Measurements from ENCODE around the gene C1orf141.

The C1orf141 gene

DNA sequence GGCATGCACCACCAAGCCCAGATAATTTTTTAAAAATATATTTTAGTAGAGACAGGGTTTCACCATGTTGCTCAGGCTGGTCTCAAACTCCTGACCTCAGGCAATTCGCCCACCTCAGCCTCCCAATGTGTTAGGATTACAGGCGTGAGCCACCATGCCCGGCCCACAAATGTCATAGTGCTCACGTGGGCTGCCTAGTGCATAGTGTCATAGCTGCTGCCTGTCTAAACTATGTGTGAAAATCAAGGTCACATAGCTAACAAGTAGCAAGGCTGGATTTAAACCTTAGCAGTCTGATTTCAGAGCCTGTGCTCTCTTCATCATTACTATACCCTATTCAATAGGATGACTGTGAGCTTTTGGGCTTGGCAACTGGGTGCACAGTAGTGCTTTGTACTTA, 10.3 kb downstream of the C1orf141 start:
- H3K4me3 ChIP-seq (ENCODE audit: extremely low read depth, insufficient read depth, low read length, poor library complexity, severe bottlenecking) = no peak overlapping the region
- WGBS, 2 experiments (ENCODE audit: insufficient coverage in 2 of 2) = 81 to 95% methylated on average over 4 of the region's 4 CpGs
- H3K36me3 ChIP-seq (ENCODE audit: control insufficient read depth, insufficient read depth, low read length) = no peaks in the 10 kb centered on the region
- H3K27ac ChIP-seq (ENCODE audit: low read depth, low read length, severe bottlenecking) = no peak overlapping the region
- H3K4me1 ChIP-seq (ENCODE audit: control insufficient read depth, insufficient read depth, low read length, poor library complexity, severe bottlenecking) = no peaks in the 10 kb centered on the region
- H3K9me3 ChIP-seq (ENCODE audit: control insufficient read depth, low read length) = peaks cover 4% of the 10 kb centered on the region

DNA sequence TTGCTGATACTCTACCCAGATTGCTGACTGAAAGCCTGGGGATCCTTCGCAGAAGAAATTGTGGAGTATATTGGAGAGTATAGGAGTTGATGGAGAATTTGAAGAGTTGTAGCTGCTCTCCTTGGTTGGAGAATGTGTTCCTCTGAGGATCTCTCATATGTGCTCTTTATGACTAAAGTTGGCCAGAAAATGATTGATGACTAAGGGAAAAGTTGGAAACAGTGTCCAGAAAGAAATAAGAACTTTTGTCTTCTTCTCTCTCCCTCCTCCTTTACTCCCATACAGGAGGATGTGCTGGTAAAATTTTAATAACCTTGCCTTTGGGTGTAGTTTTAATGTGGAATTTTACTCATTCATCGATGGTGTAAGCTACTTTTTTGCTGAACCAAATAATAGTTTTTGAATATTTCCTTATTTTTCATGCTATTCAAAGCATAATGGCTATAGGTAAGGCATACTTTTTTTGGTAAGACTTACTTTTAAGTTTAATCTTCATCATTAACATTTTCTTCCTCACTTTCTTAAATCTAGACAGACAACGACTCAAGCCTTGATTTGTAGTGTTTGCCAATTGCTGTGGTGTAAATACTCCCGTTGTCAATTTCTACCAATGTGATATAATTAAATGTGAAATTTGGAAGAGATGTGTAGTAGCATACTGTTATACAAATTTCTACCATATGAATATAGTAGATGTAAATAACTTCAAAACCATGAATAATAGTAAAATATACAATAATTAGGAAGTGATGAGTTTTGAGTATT, 13.7 kb downstream of the C1orf141 start:
- no peak overlapping the region for H3K4me3 ChIP-seq (ENCODE audit: extremely low read depth, insufficient read depth, low read length, poor library complexity, severe bottlenecking)
- no peaks in the 10 kb centered on the region for H3K36me3 ChIP-seq (ENCODE audit: control insufficient read depth, insufficient read depth, low read length)
- H3K27ac ChIP-seq (ENCODE audit: low read depth, low read length, severe bottlenecking) = no peak overlapping the region
- peaks cover 4% of the 10 kb centered on the region for H3K9me3 ChIP-seq (ENCODE audit: control insufficient read depth, low read length)
- H3K4me1 ChIP-seq (ENCODE audit: control insufficient read depth, insufficient read depth, low read length, poor library complexity, severe bottlenecking) = peaks cover 11% of the 10 kb centered on the region
- WGBS, 2 experiments (ENCODE audit: insufficient coverage in 2 of 2) = 100% methylated on average over 1 of the region's 4 CpGs

DNA sequence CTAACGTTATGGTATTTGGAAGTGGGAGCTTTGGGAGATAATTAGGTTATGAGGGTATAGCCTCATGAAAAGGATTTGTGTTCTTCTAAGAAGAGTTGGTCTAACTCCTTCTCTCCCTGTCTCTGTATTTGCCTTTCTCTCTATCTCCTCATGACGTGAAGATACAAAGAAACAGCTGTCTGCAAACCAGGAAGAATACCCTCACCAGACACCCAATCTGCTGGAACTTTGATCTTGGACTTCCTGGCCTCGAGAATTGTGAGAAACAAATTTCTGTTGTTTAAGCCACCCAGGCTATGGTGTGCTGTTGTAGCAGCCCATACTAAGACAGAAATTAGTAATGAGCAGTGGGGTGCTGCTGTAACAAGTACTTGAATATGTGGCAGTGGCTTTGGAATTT, 16.1 kb downstream of the C1orf141 start:
- Histone ChIP-seq H3K4me3 (ENCODE audit: extremely low read depth, insufficient read depth, low read length, poor library complexity, severe bottlenecking) (no peak overlapping the region), H3K4me1 (ENCODE audit: control insufficient read depth, insufficient read depth, low read length, poor library complexity, severe bottlenecking) (peaks cover 11% of the 10 kb centered on the region), H3K9me3 (ENCODE audit: control insufficient read depth, low read length) (peaks cover 4% of the 10 kb centered on the region), H3K36me3 (ENCODE audit: control insufficient read depth, insufficient read depth, low read length) (no peaks in the 10 kb centered on the region), H3K27ac (ENCODE audit: low read depth, low read length, severe bottlenecking) (no peak overlapping the region)
- 90% methylated on average over 2 of the region's 3 CpGs; no CpG with 5 or more reads in 1 of the 2 experiments for WGBS, 2 experiments (ENCODE audit: insufficient coverage in 2 of 2)

DNA sequence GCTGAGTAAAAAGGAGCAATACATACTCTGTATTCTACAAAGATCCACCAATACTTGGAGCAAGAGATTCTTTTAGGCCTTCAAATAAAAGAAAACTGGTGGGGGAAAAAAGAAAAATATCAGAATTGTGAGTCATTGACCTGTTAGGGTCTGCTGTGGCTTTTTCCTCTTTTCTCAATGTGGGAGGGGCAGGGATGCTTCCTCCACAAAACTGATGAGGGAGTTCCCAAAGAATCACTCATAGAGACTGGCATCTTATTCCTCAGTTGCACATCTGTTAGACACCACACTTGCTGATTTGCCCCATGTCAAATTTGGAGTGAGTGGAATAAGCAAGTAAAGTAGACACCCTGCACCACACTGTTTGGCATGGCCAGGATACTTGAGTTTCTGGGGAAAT, 16.6 kb downstream of the C1orf141 start:
- Histone ChIP-seq H3K9me3 (ENCODE audit: control insufficient read depth, low read length) (peaks cover 4% of the 10 kb centered on the region), H3K36me3 (ENCODE audit: control insufficient read depth, insufficient read depth, low read length) (no peaks in the 10 kb centered on the region), H3K27ac (ENCODE audit: low read depth, low read length, severe bottlenecking) (no peak overlapping the region), H3K4me1 (ENCODE audit: control insufficient read depth, insufficient read depth, low read length, poor library complexity, severe bottlenecking) (peaks cover 11% of the 10 kb centered on the region), H3K4me3 (ENCODE audit: extremely low read depth, insufficient read depth, low read length, poor library complexity, severe bottlenecking) (no peak overlapping the region)

DNA sequence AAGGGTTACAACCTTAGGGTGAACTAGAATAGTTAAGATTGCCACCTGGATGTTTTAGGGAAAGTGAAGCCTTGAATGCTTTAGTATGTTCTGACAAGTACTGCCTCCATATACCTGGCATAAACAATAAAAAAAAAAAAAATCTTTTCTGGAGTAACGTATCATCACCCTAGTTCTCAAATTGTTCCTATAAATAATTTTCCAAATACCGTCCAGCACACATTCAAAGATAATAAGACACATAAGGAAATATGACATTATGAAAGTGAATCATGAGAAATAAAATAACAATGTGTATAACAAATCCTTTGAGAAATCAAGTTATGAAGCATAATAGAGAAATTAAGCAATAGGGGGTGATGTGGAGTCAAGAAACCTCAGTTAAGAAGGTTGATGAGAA, 20.6 kb downstream of the C1orf141 start:
- Histone ChIP-seq H3K4me1 (ENCODE audit: control insufficient read depth, insufficient read depth, low read length, poor library complexity, severe bottlenecking) (peaks cover 11% of the 10 kb centered on the region), H3K9me3 (ENCODE audit: control insufficient read depth, low read length) (no peaks in the 10 kb centered on the region), H3K4me3 (ENCODE audit: extremely low read depth, insufficient read depth, low read length, poor library complexity, severe bottlenecking) (no peak overlapping the region), H3K27ac (ENCODE audit: low read depth, low read length, severe bottlenecking) (no peak overlapping the region), H3K36me3 (ENCODE audit: control insufficient read depth, insufficient read depth, low read length) (no peaks in the 10 kb centered on the region)
- WGBS, 2 experiments (ENCODE audit: insufficient coverage in 2 of 2) = no CpG with 5 or more reads among the region's 2 CpGs

DNA sequence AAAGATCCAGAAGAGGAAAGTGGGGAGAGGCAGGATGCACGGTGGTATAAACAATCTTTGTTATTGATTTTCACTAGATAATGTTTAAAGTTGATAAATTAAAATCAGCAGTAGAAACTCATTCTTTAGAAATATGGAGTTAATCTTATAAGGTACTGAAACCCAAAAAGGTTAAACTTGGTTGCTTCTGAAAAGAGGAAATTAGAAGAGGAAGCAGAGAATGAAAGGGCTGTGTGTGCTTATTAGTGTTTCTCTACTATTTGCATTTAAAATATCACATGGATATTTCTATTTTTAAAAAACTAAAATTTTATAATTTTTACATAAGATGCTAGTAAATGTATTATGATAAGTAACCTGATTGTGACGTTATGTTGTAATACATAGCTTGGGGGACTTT, 24.4 kb downstream of the C1orf141 start:
- H3K4me1 ChIP-seq (ENCODE audit: control insufficient read depth, insufficient read depth, low read length, poor library complexity, severe bottlenecking) = no peaks in the 10 kb centered on the region
- WGBS, 2 experiments (ENCODE audit: insufficient coverage in 2 of 2) = no CpG with 5 or more reads among the region's 2 CpGs
- no peak overlapping the region for H3K27ac ChIP-seq (ENCODE audit: low read depth, low read length, severe bottlenecking)
- no peak overlapping the region for H3K4me3 ChIP-seq (ENCODE audit: extremely low read depth, insufficient read depth, low read length, poor library complexity, severe bottlenecking)
- H3K9me3 ChIP-seq (ENCODE audit: control insufficient read depth, low read length) = no peaks in the 10 kb centered on the region
- no peaks in the 10 kb centered on the region for H3K36me3 ChIP-seq (ENCODE audit: control insufficient read depth, insufficient read depth, low read length)

DNA sequence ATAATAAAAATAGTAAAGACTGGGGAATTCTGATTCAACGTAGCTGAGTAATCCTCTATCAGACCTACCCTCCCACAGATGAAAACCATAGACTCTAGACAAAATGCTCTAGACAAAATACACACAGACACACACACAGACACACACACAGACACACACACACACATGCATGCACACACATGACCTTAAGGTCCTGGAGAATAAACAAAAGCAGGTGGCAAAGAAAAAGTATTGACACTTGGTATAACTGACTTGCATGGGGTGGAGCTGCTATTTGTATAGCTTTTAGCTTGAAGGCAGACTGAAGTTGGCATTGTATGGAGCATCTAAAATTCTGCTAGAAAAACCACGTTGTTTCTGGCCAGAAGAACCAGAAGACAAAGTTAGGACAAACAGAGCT, 29.3 kb downstream of the C1orf141 start:
- no peaks in the 10 kb centered on the region for H3K4me1 ChIP-seq (ENCODE audit: control insufficient read depth, insufficient read depth, low read length, poor library complexity, severe bottlenecking)
- no peak overlapping the region for H3K4me3 ChIP-seq (ENCODE audit: extremely low read depth, insufficient read depth, low read length, poor library complexity, severe bottlenecking)
- 89 to 100% methylated on average over 1 of the region's 2 CpGs for WGBS, 2 experiments (ENCODE audit: insufficient coverage in 2 of 2)
- no peak overlapping the region for H3K27ac ChIP-seq (ENCODE audit: low read depth, low read length, severe bottlenecking)
- no peaks in the 10 kb centered on the region for H3K9me3 ChIP-seq (ENCODE audit: control insufficient read depth, low read length)
- no peaks in the 10 kb centered on the region for H3K36me3 ChIP-seq (ENCODE audit: control insufficient read depth, insufficient read depth, low read length)

DNA sequence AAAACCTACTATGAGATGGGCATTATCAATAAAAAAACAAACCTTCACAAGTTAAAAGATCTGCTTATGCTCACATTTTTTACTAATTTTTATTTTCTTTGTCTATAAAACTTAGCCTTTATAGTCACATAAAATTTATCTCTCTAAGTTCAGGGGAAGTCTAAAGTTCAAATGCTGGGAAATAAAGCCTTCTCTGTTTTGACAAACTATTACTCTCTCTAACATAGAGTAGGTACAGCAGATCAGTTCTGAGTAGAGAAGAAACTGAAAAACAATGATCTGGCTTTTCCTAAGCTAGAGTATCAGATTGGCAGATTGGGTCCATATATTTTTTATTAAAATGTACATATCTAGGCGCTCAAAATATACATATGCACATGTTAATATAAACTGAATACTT, 31.2 kb downstream of the C1orf141 start:
- Histone ChIP-seq H3K27ac (ENCODE audit: low read depth, low read length, severe bottlenecking) (no peak overlapping the region), H3K9me3 (ENCODE audit: control insufficient read depth, low read length) (no peaks in the 10 kb centered on the region), H3K4me3 (ENCODE audit: extremely low read depth, insufficient read depth, low read length, poor library complexity, severe bottlenecking) (no peak overlapping the region), H3K4me1 (ENCODE audit: control insufficient read depth, insufficient read depth, low read length, poor library complexity, severe bottlenecking) (no peaks in the 10 kb centered on the region), H3K36me3 (ENCODE audit: control insufficient read depth, insufficient read depth, low read length) (no peaks in the 10 kb centered on the region)
- WGBS, 2 experiments (ENCODE audit: insufficient coverage in 2 of 2) = no CpG with 5 or more reads among the region's 1 CpG

DNA sequence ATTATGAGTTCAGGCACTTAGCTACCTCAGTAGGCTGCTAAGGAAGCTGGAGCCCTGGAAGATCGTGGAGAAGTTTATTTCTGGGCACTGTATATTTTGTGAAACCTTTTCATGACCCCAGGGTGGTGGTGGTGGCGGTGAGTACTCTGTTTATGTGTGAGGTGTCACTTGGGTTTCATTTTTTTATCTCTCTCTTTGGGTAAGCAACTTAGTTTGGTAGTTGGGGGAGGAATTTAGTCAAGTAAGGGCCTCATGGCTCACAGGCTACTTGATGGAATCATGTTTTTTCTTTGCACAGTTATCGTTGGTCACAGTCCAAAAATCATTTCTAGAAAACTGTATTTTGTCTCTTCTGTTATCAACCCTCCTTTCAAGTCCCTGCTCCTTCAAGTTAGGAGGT, 33.9 kb downstream of the C1orf141 start:
- WGBS, 2 experiments (ENCODE audit: insufficient coverage in 2 of 2) = 63 to 67% methylated on average over 3 of the region's 3 CpGs
- H3K36me3 ChIP-seq (ENCODE audit: control insufficient read depth, insufficient read depth, low read length) = no peaks in the 10 kb centered on the region
- H3K27ac ChIP-seq (ENCODE audit: low read depth, low read length, severe bottlenecking) = no peak overlapping the region
- no peaks in the 10 kb centered on the region for H3K4me1 ChIP-seq (ENCODE audit: control insufficient read depth, insufficient read depth, low read length, poor library complexity, severe bottlenecking)
- H3K9me3 ChIP-seq (ENCODE audit: control insufficient read depth, low read length) = no peaks in the 10 kb centered on the region
- H3K4me3 ChIP-seq (ENCODE audit: extremely low read depth, insufficient read depth, low read length, poor library complexity, severe bottlenecking) = no peak overlapping the region

DNA sequence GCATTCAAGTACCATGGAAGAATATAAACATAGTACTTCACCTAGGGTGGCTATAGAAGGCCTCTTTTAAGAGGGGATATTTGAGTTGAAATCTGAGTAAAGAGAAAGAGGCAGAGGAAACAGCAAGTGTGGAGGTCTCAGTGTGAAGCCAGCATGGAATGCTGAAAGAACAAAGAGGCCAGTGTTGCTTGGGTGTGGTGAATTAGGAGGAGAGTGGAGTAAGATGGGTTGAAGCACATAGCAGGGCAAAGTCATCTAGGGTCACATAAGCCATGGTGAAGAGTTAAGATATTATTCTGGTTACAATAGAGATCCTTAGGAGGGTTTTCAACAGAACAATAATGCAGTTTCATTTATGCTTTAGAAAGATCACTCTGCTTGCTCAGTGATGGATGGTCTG, 37.5 kb downstream of the C1orf141 start:
- Histone ChIP-seq H3K4me3 (ENCODE audit: extremely low read depth, insufficient read depth, low read length, poor library complexity, severe bottlenecking) (no peak overlapping the region), H3K27ac (ENCODE audit: low read depth, low read length, severe bottlenecking) (peak overlapping the region; percentile 30), H3K36me3 (ENCODE audit: control insufficient read depth, insufficient read depth, low read length) (no peaks in the 10 kb centered on the region), H3K9me3 (ENCODE audit: control insufficient read depth, low read length) (no peaks in the 10 kb centered on the region), H3K4me1 (ENCODE audit: control insufficient read depth, insufficient read depth, low read length, poor library complexity, severe bottlenecking) (no peaks in the 10 kb centered on the region)

DNA sequence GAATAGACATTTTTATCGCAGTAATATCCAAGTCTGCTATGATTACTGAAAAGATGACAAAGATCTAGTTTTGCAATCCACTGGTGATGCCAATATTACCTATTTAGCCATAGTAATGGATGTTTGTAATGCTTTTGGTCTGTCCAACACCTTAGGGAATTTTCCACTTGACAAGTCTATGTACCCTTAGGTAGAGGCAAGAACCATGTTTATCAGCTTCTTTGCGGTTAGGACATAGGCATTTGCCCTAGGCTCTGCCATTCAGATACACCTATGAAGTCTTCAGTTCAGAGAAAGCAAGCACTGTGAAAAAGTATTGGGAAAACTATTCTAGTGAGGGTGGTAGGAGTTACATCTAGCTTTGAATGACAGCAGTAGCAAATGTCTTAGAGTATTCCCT, 40.6 kb downstream of the C1orf141 start:
- H3K4me1 ChIP-seq (ENCODE audit: control insufficient read depth, insufficient read depth, low read length, poor library complexity, severe bottlenecking) = no peaks in the 10 kb centered on the region
- H3K9me3 ChIP-seq (ENCODE audit: control insufficient read depth, low read length) = no peaks in the 10 kb centered on the region
- no peaks in the 10 kb centered on the region for H3K36me3 ChIP-seq (ENCODE audit: control insufficient read depth, insufficient read depth, low read length)
- 88% methylated on average over 1 of the region's 2 CpGs; no CpG with 5 or more reads in 1 of the 2 experiments for WGBS, 2 experiments (ENCODE audit: insufficient coverage in 2 of 2)
- no peak overlapping the region for H3K4me3 ChIP-seq (ENCODE audit: extremely low read depth, insufficient read depth, low read length, poor library complexity, severe bottlenecking)
- no peak overlapping the region for H3K27ac ChIP-seq (ENCODE audit: low read depth, low read length, severe bottlenecking)

Data from mesodermal cell (in vitro differentiated cells).